Osteocyte (in vitro differentiated cells): ENCODE results near the gene PGGT1B. TPM values are rescaled to one million over a fixed set of nuclear protein-coding genes. Genes with fewer than 3 reads are reported as not detected.

ENCODE experiments used
- DNase-seq: peaks from one replicate; pipeline ENCODE4 v3.0.0; 2021; ENCODE audit warnings: mixed read lengths; ENCODE audit not compliant: unreplicated experiment; ENCODE audit errors: extremely low spot score
- H3K27ac Mint-ChIP-seq: one replicate; pipeline ENCODE4 v1.8.0; 2021; ENCODE audit warnings: mild to moderate bottlenecking, mixed read lengths; ENCODE audit not compliant: unreplicated experiment
- H3K27me3 Mint-ChIP-seq: one replicate; pipeline ENCODE4 v1.8.0; 2021; ENCODE audit warnings: mixed read lengths; ENCODE audit not compliant: unreplicated experiment
- H3K36me3 Mint-ChIP-seq: one replicate; pipeline ENCODE4 v1.8.0; 2021; ENCODE audit warnings: mixed read lengths; ENCODE audit not compliant: unreplicated experiment
- H3K4me1 Mint-ChIP-seq: one replicate; pipeline ENCODE4 v1.8.0; 2021; ENCODE audit warnings: mixed read lengths; ENCODE audit not compliant: unreplicated experiment
- H3K4me3 Mint-ChIP-seq: one replicate; pipeline ENCODE4 v1.8.0; 2021; ENCODE audit warnings: mild to moderate bottlenecking, moderate library complexity, mixed read lengths; ENCODE audit not compliant: unreplicated experiment
- H3K9me3 Mint-ChIP-seq: one replicate; pipeline ENCODE4 v1.8.0; 2021; ENCODE audit warnings: mixed read lengths; ENCODE audit not compliant: unreplicated experiment
- total RNA-seq: library from RNA; stranded (reverse); gene quantifications from 2 replicates; pipeline ENCODE4 v1.2.1, GENCODE V29; 2021
- TF ChIP-seq, protein P1 (sequence below): fragments of 200-600 bp; sonication (generic); IDR thresholded peaks from 2 replicates; pipeline ENCODE4 v1.5.0; 2021; ENCODE audit warnings: antibody characterized with exemption, mild to moderate bottlenecking, moderate library complexity

Gene PGGT1B
- total RNA-seq, 1 donor from 2014 or later: 42.6 TPM

DNA sequence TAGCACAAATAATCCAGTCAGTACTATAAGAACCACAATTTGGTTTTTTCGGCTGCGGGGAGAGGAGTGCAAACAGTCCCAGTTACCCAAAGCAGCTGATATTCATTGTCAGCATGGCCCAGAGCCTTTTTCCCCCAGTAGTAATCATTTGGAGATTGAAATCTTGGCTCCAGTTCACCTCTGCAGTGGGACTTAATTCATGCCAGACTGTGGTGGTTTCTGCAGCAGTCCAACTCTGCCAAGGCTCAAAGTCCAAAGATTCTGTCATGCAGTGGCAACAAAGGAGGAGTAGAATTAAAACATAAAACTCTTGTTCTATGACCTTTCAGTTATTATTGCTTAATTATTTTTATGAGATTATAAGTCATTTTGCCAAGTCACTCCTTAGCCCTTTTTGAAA is 68.0 kb downstream of the PGGT1B start:
- H3K9me3 Mint-ChIP-seq: peaks cover 6% of the 10 kb centered on the region
- no peak for DNase-seq

DNA sequence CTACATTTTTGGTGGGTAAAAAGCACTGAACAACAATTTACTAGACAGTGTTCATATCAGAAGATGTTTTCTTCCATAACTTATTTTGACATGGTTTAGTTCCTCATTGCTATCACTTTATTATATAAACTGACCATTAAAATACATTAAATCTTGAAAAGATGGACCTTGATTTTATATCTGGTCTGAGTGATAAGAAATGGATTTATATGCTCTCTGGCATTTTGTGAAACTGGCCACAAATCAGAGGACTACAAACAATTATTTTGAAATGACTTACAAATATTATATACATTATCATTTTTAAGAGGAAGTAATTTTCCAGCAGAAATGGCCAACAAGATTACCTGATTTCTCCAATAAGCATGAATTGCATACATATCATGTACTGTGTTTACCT is 69.4 kb downstream of the PGGT1B start:
- Mint-ChIP-seq H3K4me1 (no peaks in the 10 kb centered on the region), H3K27me3 (peaks cover 2% of the 10 kb centered on the region), H3K36me3 (peaks cover 6% of the 10 kb centered on the region), H3K27ac (no peak overlapping the region), H3K9me3 (no peaks in the 10 kb centered on the region), H3K4me3 (no peak overlapping the region)
- TF ChIP-seq, protein P1, sequence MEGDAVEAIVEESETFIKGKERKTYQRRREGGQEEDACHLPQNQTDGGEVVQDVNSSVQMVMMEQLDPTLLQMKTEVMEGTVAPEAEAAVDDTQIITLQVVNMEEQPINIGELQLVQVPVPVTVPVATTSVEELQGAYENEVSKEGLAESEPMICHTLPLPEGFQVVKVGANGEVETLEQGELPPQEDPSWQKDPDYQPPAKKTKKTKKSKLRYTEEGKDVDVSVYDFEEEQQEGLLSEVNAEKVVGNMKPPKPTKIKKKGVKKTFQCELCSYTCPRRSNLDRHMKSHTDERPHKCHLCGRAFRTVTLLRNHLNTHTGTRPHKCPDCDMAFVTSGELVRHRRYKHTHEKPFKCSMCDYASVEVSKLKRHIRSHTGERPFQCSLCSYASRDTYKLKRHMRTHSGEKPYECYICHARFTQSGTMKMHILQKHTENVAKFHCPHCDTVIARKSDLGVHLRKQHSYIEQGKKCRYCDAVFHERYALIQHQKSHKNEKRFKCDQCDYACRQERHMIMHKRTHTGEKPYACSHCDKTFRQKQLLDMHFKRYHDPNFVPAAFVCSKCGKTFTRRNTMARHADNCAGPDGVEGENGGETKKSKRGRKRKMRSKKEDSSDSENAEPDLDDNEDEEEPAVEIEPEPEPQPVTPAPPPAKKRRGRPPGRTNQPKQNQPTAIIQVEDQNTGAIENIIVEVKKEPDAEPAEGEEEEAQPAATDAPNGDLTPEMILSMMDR: no peak
- no peak for DNase-seq

More for the DNA sequence above, 68.0 kb downstream of the PGGT1B start:
- peaks cover 6% of the 10 kb centered on the region for H3K36me3 Mint-ChIP-seq
- H3K27ac Mint-ChIP-seq: no peak overlapping the region
- H3K4me3 Mint-ChIP-seq: no peak overlapping the region
- H3K4me1 Mint-ChIP-seq: no peaks in the 10 kb centered on the region
- TF ChIP-seq, protein P1: no peak
- H3K27me3 Mint-ChIP-seq: peaks cover 2% of the 10 kb centered on the region

DNA sequence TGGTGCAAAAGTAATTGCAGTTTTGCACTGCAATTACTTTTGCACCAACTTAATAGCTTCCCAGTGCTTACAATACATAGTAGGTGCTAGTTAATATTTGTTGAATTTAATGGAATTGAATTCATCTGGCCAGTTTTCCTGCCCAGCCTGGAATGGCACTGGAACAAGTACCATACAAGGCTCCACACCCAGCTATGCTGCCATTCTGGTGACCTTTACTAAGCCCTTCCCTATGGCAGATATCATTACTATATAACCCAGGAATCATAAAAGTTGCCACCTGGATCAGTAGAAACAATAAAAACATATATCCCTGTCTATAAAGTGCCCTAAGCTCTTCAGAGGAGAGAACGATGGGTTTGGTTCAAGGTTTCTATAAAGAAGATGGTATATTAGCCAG is 70.6 kb downstream of the PGGT1B start:
- peaks cover 4% of the 10 kb centered on the region for H3K27me3 Mint-ChIP-seq
- H3K4me3 Mint-ChIP-seq: no peak overlapping the region
- H3K9me3 Mint-ChIP-seq: no peaks in the 10 kb centered on the region
- H3K36me3 Mint-ChIP-seq: peaks cover 6% of the 10 kb centered on the region
- H3K4me1 Mint-ChIP-seq: no peaks in the 10 kb centered on the region
- no peak overlapping the region for H3K27ac Mint-ChIP-seq
- TF ChIP-seq, protein P1: no peak
- DNase-seq: no peak

DNA sequence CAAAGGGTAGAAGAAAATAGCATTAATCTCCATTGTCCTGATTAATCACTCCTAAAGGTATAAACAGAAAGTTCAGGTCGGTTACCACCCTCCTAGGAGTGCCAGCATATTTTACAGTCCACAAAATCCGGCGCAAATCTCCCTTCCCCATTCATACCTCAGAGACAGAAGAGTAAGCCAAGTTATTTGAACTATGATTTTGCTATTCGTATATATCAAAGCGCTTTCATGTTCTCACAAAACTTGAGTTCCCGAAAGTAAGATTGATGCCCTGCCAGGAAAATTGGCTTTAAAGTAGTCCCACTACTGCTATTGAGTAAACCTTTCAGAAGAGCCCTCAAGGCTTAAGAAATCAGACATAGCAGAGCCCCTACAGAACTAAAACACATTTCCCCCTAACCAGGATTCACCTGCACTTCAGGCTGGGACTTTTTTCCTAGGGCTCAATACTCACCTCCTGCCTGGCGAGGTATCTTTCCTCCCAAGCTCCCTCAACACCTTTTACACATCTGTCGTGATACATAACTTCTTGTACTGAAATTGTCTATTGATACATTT is 71.1 kb downstream of the PGGT1B start:
- TF ChIP-seq, protein P1: no peak
- no peak for DNase-seq
- Mint-ChIP-seq H3K4me1 (no peaks in the 10 kb centered on the region), H3K27me3 (peaks cover 6% of the 10 kb centered on the region), H3K27ac (no peak overlapping the region), H3K9me3 (no peaks in the 10 kb centered on the region), H3K4me3 (no peak overlapping the region), H3K36me3 (peaks cover 6% of the 10 kb centered on the region)

DNA sequence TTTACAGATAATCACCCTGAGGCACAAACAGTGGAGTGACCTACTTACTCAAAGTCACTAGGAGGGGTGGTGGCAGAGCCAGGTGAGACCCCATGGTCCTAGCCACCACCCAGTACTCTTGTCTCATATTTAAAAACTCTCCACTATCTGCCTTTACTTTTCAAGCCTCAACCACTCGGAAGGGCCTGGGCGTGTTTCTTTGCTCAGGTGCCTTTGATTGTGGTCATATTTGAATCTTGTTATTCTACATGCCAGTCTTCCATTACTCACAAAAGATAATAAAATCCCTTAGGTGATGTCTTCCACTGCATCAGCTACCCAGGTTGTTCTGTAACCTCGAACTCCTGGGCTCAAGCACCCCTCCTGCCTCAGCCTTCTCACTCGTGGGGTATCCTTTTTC is 72.3 kb downstream of the PGGT1B start:
- no peak for DNase-seq
- H3K36me3 Mint-ChIP-seq: peaks cover 4% of the 10 kb centered on the region
- no peak overlapping the region for H3K4me3 Mint-ChIP-seq
- H3K27ac Mint-ChIP-seq: no peak overlapping the region
- TF ChIP-seq, protein P1: no peak
- no peaks in the 10 kb centered on the region for H3K9me3 Mint-ChIP-seq
- peaks cover 6% of the 10 kb centered on the region for H3K27me3 Mint-ChIP-seq
- H3K4me1 Mint-ChIP-seq: no peaks in the 10 kb centered on the region
